ENCODE measurements around the gene IRF2. TPM values are rescaled to one million over a fixed set of nuclear protein-coding genes. Genes with fewer than 3 reads are reported as not detected.

IRF2 gene
- total and polyA plus RNA-seq, 2 experiments from 2014 or later = 4.0 to 12.0 TPM

DNA sequence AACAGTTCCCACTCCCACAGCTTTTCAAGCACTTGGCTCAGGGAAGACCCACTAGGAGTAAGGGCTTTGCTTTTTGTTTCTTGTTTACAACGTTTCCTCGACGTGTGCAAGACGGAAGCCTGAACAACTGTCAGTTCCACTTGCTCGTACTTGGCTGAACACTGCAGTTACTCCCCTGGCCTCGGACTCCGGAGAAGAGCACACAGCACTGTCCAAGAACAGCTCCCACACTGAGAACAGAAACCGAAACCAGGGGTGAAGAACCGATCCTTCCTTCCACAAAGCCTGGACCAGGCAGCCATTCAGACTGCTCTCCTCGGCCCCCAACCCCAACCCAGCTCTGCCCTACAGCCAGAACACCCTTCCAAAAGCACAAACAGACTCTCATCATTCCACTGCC is 25.5 kb downstream of the IRF2 start:
- TF ChIP-seq, protein P1, sequence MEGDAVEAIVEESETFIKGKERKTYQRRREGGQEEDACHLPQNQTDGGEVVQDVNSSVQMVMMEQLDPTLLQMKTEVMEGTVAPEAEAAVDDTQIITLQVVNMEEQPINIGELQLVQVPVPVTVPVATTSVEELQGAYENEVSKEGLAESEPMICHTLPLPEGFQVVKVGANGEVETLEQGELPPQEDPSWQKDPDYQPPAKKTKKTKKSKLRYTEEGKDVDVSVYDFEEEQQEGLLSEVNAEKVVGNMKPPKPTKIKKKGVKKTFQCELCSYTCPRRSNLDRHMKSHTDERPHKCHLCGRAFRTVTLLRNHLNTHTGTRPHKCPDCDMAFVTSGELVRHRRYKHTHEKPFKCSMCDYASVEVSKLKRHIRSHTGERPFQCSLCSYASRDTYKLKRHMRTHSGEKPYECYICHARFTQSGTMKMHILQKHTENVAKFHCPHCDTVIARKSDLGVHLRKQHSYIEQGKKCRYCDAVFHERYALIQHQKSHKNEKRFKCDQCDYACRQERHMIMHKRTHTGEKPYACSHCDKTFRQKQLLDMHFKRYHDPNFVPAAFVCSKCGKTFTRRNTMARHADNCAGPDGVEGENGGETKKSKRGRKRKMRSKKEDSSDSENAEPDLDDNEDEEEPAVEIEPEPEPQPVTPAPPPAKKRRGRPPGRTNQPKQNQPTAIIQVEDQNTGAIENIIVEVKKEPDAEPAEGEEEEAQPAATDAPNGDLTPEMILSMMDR (IDR thresholded peaks at IDR 0.05; ENCODE audit: low read depth, low read length) = no peak
- H3K4me3 ChIP-seq = no peak overlapping the region
- DNase-seq (ENCODE audit: low read depth in 1 of 2, low spot score in 1 of 2) = peak in 1 of 2 donors; percentile 83

DNA sequence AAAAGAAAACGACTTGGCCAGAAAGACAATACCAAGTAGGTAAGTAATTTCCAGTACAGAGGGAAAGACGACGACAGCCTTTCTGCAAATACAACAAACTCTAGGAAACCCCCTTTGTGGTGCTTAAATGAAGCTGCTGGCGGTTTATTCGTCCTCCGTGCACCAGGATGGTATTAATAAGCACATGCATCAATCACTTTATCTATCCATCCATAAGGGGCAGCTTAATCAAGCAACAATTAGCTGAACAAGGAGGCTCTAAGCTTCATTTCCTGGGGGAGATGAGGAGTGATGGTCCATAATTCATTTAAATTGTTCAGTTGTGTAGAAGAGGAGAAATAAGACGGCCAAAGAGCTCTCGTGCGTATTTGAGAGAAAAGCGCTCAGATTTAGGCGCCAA is 26.2 kb downstream of the IRF2 start:
- TF ChIP-seq, protein P1 (IDR thresholded peaks at IDR 0.05; ENCODE audit: low read depth, low read length) = no peak
- no peak for DNase-seq (ENCODE audit: low read depth in 1 of 2, low spot score in 1 of 2)
- no peaks in the 10 kb centered on the region for H3K4me1 ChIP-seq (ENCODE audit: low read depth)
- H3K27ac ChIP-seq = no peak overlapping the region
- H3K9me3 ChIP-seq (ENCODE audit: low read depth) = no peaks in the 10 kb centered on the region
- H3K36me3 ChIP-seq = no peaks in the 10 kb centered on the region
- no peaks in the 10 kb centered on the region for H3K27me3 ChIP-seq
- H3K4me3 ChIP-seq = no peak overlapping the region

More for the DNA sequence above, 25.5 kb downstream of the IRF2 start:
- H3K36me3 ChIP-seq = no peaks in the 10 kb centered on the region
- H3K27me3 ChIP-seq = no peaks in the 10 kb centered on the region
- peaks cover 6% of the 10 kb centered on the region for H3K4me1 ChIP-seq (ENCODE audit: low read depth)
- H3K9me3 ChIP-seq (ENCODE audit: low read depth) = no peaks in the 10 kb centered on the region
- H3K27ac ChIP-seq = no peak overlapping the region

DNA sequence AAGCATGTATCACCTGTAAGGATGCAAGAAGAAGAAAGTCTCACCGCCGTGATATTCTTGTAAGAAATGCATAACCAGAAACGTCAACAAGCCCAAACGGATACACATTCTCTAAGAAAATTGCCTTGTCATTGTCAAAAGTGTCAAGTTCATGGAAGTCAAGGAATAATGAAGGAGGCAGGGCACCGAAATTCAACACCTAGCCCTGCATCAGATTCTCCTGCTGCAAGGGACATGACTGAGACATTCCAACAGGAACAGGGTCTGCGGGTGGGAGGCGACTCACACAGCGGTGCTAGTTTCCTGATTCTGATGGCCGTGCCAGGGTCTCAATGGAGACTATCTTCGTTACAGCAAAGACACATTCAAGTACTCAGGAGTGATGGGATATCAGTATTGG is 26.7 kb downstream of the IRF2 start:
- H3K4me3 ChIP-seq = no peak overlapping the region
- H3K4me1 ChIP-seq (ENCODE audit: low read depth) = no peaks in the 10 kb centered on the region
- DNase-seq (ENCODE audit: low read depth in 1 of 2, low spot score in 1 of 2) = no peak

DNA sequence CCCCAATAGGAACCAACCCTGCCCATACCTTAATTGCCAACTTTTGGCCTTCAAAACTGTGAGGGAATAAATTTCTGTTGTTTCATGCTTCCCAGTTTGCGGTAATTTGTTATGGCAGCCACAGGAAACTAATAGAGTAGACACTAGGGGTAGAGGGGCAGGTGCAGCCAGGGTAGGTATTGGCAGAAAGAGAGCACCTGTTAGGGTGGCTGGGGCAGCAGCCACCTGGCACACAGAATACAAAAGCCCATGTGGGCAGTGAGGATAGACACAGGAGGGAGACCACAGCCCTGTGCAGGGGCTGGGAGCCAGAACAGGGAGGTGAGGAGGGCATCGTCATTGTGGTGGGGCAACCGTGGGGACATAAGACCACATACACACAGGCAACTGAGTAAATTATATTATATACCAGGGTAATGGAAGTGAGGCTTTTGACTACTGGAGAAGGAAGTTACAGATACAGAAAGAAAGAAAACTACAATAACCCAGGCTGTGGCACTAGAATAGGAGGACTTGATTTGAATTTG is 28.2 kb downstream of the IRF2 start:
- Histone ChIP-seq H3K9me3 (ENCODE audit: low read depth) (no peaks in the 10 kb centered on the region), H3K4me1 (ENCODE audit: low read depth) (no peaks in the 10 kb centered on the region), H3K27ac (no peak overlapping the region), H3K36me3 (no peaks in the 10 kb centered on the region), H3K4me3 (no peak overlapping the region), H3K27me3 (peaks cover 2% of the 10 kb centered on the region)
- DNase-seq (ENCODE audit: low read depth in 1 of 2, low spot score in 1 of 2) = no peak
- TF ChIP-seq, protein P1 (IDR thresholded peaks at IDR 0.05; ENCODE audit: low read depth, low read length) = no peak

More for the DNA sequence above, 26.7 kb downstream of the IRF2 start:
- Histone ChIP-seq H3K36me3 (no peaks in the 10 kb centered on the region), H3K27me3 (no peaks in the 10 kb centered on the region), H3K9me3 (ENCODE audit: low read depth) (no peaks in the 10 kb centered on the region), H3K27ac (no peak overlapping the region)
- TF ChIP-seq, protein P1 (IDR thresholded peaks at IDR 0.05; ENCODE audit: low read depth, low read length) = no peak

DNA sequence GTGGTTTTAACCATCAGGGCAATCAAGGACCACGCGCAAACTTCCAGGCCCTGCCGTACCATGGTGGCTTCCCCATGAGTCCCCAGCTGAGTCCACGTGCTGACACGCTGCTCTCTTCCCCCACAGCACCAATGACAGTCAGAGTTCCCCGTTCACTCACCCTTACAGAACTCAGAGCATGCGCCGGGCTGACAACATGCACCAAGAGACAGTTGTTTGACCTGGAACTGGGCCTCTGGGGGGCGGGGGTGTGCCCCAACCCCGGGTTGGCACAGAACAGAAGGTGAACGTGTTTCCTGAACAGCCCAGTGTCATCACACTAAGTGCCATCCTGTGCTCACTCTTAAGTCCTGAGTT is 29.4 kb downstream of the IRF2 start:
- no peak for DNase-seq (ENCODE audit: low read depth in 1 of 2, low spot score in 1 of 2)
- Histone ChIP-seq H3K4me1 (ENCODE audit: low read depth) (no peaks in the 10 kb centered on the region), H3K27ac (no peak overlapping the region), H3K4me3 (no peak overlapping the region), H3K9me3 (ENCODE audit: low read depth) (no peaks in the 10 kb centered on the region), H3K36me3 (no peaks in the 10 kb centered on the region), H3K27me3 (peaks cover 2% of the 10 kb centered on the region)
- TF ChIP-seq, protein P1 (IDR thresholded peaks at IDR 0.05; ENCODE audit: low read depth, low read length) = no peak
